ENCODE data around the gene CPED1. TPM values are rescaled to one million over a fixed set of nuclear protein-coding genes. Genes with fewer than 3 reads are reported as not detected.

Gene CPED1
- total RNA-seq, 1 donor from 2014 or later: 27.3 TPM

DNA sequence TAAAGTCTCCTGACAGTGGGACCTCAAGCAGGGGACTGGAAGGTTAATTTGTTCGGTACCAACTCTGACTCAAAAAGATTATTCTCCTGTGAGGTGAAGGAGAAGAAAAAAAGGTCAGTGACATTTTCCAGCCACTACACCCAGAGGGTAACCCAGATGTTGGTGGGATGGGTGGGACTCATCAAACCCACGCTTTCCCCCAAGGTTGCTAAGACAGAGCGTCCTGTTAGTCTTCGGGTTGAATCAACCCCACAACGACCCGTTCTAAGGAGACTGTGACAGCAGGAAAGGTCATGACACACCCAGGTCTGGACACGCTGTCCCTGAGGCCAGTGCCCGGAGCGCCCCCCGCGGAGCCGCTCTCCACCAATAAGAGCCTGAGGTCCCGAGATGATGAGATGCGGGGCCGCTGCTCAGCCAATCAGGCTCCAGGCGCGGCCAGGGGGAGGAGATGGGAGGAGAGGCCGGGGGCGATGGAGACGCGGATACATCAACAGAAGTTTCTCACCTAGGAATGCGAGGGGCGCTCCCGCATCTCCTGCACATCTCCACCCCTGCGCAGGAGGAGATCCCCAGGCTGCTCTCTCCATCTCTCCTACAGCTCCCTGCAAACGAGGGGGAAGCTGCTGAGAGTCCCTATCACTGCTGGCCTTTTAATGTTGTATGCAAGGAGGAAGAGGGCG, 340.1 kb downstream of the CPED1 start, which contains the start of gene WNT16:
Gene WNT16, plus strand, starts transcription at position 493 of the 683 bp plus-strand sequence. CDS start 293 bp downstream, outside the sequence.
- Histone ChIP-seq H3K9me3 (no peaks in the 10 kb centered on the region), H3K36me3 (no peaks in the 10 kb centered on the region), H3K27me3 (no peaks in the 10 kb centered on the region), H3K4me3 (peak within 1 kb of the TSS; percentile 46 to 58), H3K27ac (peak within 1 kb of the TSS; percentile 65), H3K4me1 (peaks cover 20% of the 10 kb centered on the region)
- no peak for DNase-seq (ENCODE audit: extremely low spot score in 2 of 2)
- TF ChIP-seq, protein P1, sequence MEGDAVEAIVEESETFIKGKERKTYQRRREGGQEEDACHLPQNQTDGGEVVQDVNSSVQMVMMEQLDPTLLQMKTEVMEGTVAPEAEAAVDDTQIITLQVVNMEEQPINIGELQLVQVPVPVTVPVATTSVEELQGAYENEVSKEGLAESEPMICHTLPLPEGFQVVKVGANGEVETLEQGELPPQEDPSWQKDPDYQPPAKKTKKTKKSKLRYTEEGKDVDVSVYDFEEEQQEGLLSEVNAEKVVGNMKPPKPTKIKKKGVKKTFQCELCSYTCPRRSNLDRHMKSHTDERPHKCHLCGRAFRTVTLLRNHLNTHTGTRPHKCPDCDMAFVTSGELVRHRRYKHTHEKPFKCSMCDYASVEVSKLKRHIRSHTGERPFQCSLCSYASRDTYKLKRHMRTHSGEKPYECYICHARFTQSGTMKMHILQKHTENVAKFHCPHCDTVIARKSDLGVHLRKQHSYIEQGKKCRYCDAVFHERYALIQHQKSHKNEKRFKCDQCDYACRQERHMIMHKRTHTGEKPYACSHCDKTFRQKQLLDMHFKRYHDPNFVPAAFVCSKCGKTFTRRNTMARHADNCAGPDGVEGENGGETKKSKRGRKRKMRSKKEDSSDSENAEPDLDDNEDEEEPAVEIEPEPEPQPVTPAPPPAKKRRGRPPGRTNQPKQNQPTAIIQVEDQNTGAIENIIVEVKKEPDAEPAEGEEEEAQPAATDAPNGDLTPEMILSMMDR (IDR thresholded peaks at IDR 0.05): no peak
- TF ChIP-seq POLR2AphosphoS5 (IDR thresholded peaks at IDR 0.05; ENCODE audit: insufficient read depth in 1 of 2, low read depth in 1 of 2): peak in 1 of 2 donors; percentile 77
- TF ChIP-seq POLR2A (IDR thresholded peaks at IDR 0.05): no peak
- intact Hi-C loops (cut with DNase I): no loop called here

DNA sequence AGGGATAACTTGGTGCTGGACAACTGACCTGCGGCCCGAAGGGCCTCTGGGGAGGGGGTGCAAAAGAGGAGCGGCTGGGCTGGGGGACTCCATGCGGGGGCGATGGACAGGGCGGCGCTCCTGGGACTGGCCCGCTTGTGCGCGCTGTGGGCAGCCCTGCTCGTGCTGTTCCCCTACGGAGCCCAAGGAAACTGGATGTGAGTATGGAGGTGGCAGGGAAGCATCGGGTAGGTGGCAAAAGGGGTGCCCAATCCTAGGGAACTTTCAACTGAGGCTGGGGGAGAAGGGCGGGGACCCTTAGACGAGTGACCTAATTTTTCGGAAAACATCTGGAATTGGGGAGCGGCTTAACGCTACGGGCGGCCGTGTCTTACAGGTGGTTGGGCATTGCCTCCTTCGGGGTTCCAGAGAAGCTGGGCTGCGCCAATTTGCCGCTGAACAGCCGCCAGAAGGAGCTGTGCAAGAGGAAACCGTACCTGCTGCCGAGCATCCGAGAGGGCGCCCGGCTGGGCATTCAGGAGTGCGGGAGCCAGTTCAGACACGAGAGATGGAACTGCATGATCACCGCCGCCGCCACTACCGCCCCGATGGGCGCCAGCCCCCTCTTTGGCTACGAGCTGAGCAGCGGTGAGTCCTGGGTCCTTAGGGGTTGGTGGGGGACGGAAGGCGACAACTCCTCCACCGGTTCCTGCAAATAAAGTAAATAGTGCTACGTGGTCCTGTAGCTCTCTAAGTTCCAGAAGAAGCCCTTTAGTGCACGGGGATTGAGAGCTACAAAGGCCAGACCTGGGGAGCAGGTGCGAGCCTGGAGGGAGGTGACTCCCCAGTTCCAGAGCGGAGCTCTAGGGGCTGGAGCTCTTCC, 340.9 kb downstream of the CPED1 start:
- TF ChIP-seq, protein P1 (IDR thresholded peaks at IDR 0.05): no peak
- TF ChIP-seq POLR2A (IDR thresholded peaks at IDR 0.05) (no peak), POLR2AphosphoS5 (IDR thresholded peaks at IDR 0.05; ENCODE audit: insufficient read depth in 1 of 2, low read depth in 1 of 2) (no peak)
- intact Hi-C loops (cut with DNase I): no loop called here
- Histone ChIP-seq H3K4me3 (peak overlapping the region; percentile 46 to 58), H3K27me3 (no peaks in the 10 kb centered on the region), H3K27ac (peak overlapping the region; percentile 65), H3K9me3 (no peaks in the 10 kb centered on the region), H3K36me3 (no peaks in the 10 kb centered on the region), H3K4me1 (peaks cover 20% of the 10 kb centered on the region)
- no peak for DNase-seq (ENCODE audit: extremely low spot score in 2 of 2)

DNA sequence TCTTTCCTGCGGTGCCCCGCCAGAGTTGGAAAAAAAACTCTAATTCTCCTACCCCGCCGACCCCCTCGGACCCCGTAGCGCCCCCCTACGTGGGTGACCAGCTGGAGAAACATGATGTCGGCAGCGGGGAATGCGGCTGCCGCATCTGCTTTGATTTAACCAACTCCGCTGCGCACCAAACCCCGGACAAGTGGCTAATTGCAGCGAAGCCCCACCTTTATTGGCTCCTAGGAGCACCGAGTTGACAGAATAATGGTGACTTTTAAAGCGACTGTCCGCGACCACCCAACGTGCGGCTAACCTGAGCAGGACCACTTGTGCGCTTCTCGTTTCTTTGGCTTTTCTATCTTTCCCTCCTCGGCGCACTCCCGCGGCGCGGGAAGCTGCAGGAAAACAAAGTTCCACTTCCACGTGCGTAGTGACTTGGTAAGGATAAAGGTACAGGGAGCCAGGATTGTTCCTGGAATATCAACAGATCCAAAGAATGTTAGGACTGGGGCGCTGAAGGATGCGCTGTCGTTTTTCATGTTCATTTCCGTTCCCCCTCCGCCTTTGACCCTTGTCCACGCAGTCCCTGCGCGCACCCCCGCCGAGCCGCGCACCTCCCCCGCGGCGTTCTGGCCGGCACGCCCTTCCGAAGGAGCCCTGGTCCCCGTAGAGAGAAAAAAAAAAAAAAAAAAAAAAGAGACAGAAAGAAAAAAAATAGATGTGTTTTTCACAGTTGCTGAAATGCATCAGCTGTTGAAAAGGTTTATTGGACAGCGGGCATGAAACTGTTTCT, 341.7 kb downstream of the CPED1 start:
- TF ChIP-seq, protein P1 (IDR thresholded peaks at IDR 0.05): no peak
- peak in 1 of 2 donors; percentile 7 for TF ChIP-seq POLR2AphosphoS5 (IDR thresholded peaks at IDR 0.05; ENCODE audit: insufficient read depth in 1 of 2, low read depth in 1 of 2)
- TF ChIP-seq POLR2A (IDR thresholded peaks at IDR 0.05): no peak
- Histone ChIP-seq H3K4me3 (peak overlapping the region; percentile 46 to 58), H3K9me3 (no peaks in the 10 kb centered on the region), H3K36me3 (no peaks in the 10 kb centered on the region), H3K27ac (peak overlapping the region; percentile 65), H3K4me1 (peaks cover 20% of the 10 kb centered on the region), H3K27me3 (no peaks in the 10 kb centered on the region)
- no peak for DNase-seq (ENCODE audit: extremely low spot score in 2 of 2)
- intact Hi-C loops (cut with DNase I): no loop called here

DNA sequence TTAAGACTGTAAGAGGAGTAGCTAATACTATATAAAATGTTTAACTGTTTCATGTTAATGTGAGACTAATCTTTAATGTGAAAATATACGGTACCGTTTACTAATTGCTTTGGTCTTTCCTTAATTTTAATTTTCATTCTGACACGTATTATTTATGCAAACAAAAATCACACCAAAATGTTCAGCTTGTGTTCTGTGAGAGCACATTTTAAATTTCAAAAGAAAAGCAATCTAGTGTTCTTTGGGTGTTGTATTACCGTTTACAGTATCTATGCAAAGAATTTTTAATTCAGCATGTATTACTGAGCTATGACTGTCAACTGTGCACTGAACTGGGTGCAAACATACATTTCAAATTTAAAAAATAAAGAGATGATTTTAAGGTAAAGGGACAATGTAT, 342.5 kb downstream of the CPED1 start:
- TF ChIP-seq, protein P1 (IDR thresholded peaks at IDR 0.05): no peak
- no peak for TF ChIP-seq POLR2AphosphoS5 (IDR thresholded peaks at IDR 0.05; ENCODE audit: insufficient read depth in 1 of 2, low read depth in 1 of 2)
- no peak for TF ChIP-seq POLR2A (IDR thresholded peaks at IDR 0.05)
- H3K36me3 ChIP-seq: no peaks in the 10 kb centered on the region
- H3K27me3 ChIP-seq: no peaks in the 10 kb centered on the region
- no peak overlapping the region for H3K27ac ChIP-seq
- intact Hi-C loops (cut with DNase I): no loop called here
- H3K4me3 ChIP-seq: peak overlapping the region in 1 of 2 donors; percentile 46
- H3K9me3 ChIP-seq: no peaks in the 10 kb centered on the region
- DNase-seq (ENCODE audit: extremely low spot score in 2 of 2): no peak
- H3K4me1 ChIP-seq: peaks cover 20% of the 10 kb centered on the region

Measured in vagina (tissue), 2 donors.